ENCODE results near the gene R3HDM2. TPM values are rescaled to one million over a fixed set of nuclear protein-coding genes. Genes with fewer than 3 reads are reported as not detected.

R3HDM2 gene
- total and polyA plus RNA-seq, 10 donors: 11.3 to 90.8 (median 53.5) TPM

- no peak for DNase-seq
- Histone ChIP-seq H3K4me3 (peak overlapping the region in 2 of 8 donors; percentile 49 to 77), H3K27me3 (replicated peaks in 1 of 7) (peaks cover 0 to 76% (median 65%) of the 10 kb centered on the region in 7 donors), H3K4me1 (peaks cover 56 to 100% (median 91%) of the 10 kb centered on the region in 6 donors), H3K36me3 (peaks cover 0 to 32% (median 19%) of the 10 kb centered on the region in 6 donors), H3K9me3 (no peaks in the 10 kb centered on the region), H3K27ac (peak overlapping the region in 2 of 8 donors; percentile 45 to 88)
- TF ChIP-seq POLR2A (IDR thresholded peaks at IDR 0.05) (no peak), CTCF (IDR thresholded peaks at IDR 0.05 in 8 of 11, conservative IDR thresholded peaks at IDR 0.05 in 3 of 11) (no peak)
- 35 to 46% (median 41%) methylated on average over 5 of the region's 5 CpGs for WGBS, 5 donors
- intact Hi-C loops (cut with DNase I; ENCODE audit: low total_unique reads): no loop called here
Observed at GRCh38 chr12:57237596-57237931, 193.3 kb downstream of the R3HDM2 start.

GRCh38 chr12:57236925-57237595 is 193.8 kb downstream of the R3HDM2 start:
- H3K27me3 ChIP-seq (replicated peaks in 1 of 7): peaks cover 0 to 71% (median 60%) of the 10 kb centered on the region in 7 donors
- no peaks in the 10 kb centered on the region for H3K9me3 ChIP-seq
- TF ChIP-seq POLR2A (IDR thresholded peaks at IDR 0.05) (no peak), POLR2AphosphoS5 (IDR thresholded peaks at IDR 0.05) (peak in 1 of 3 donors; percentile 50)
- H3K4me1 ChIP-seq: peaks cover 52 to 100% (median 89%) of the 10 kb centered on the region in 6 donors
- peak; percentile 74 for DNase-seq
- WGBS, 5 donors: 23 to 31% (median 28%) methylated on average over 9 of the region's 9 CpGs
- peak overlapping the region in 6 of 8 donors; percentile 27 to 88 (median 80) for H3K27ac ChIP-seq
- intact Hi-C loops (cut with DNase I; ENCODE audit: low total_unique reads): no loop called here
- H3K36me3 ChIP-seq: peaks cover 0 to 37% (median 24%) of the 10 kb centered on the region in 6 donors
- peak overlapping the region in 7 of 8 donors; percentile 28 to 61 (median 33) for H3K4me3 ChIP-seq

GRCh38 chr12:57236201-57236924 is 194.5 kb downstream of the R3HDM2 start:
- intact Hi-C loops (cut with DNase I; ENCODE audit: low total_unique reads): no loop called here
- H3K9me3 ChIP-seq: no peaks in the 10 kb centered on the region
- H3K27me3 ChIP-seq (replicated peaks in 1 of 7): peaks cover 0 to 64% (median 53%) of the 10 kb centered on the region in 7 donors
- peaks cover 46 to 100% (median 87%) of the 10 kb centered on the region in 6 donors for H3K4me1 ChIP-seq
- peaks cover 0 to 44% (median 30%) of the 10 kb centered on the region in 6 donors for H3K36me3 ChIP-seq
- WGBS, 5 donors: 8 to 22% (median 14%) methylated on average over 18 to 40 of the region's 40 CpGs
- peak overlapping the region in 7 of 8 donors; percentile 27 to 88 (median 78) for H3K27ac ChIP-seq
- TF ChIP-seq POLR2AphosphoS5 (IDR thresholded peaks at IDR 0.05) (peak in 1 of 3 donors; percentile 67), CTCF (IDR thresholded peaks at IDR 0.05 in 8 of 11, conservative IDR thresholded peaks at IDR 0.05 in 3 of 11) (no peak)
- peak overlapping the region in 7 of 8 donors; percentile 28 to 61 (median 33) for H3K4me3 ChIP-seq
- DNase-seq: peak; percentile 84

- intact Hi-C loops (cut with DNase I; ENCODE audit: low total_unique reads): no loop called here
- peaks cover 46 to 100% (median 87%) of the 10 kb centered on the region in 6 donors for H3K4me1 ChIP-seq
Observed at GRCh38 chr12:57235728-57236131, 195.1 kb downstream of the R3HDM2 start.

More at GRCh38 chr12:57235728-57236131, 195.1 kb downstream of the R3HDM2 start:
- Histone ChIP-seq H3K27me3 (replicated peaks in 1 of 7) (peaks cover 0 to 57% (median 46%) of the 10 kb centered on the region in 7 donors), H3K27ac (peak overlapping the region in 7 of 8 donors; percentile 67 to 88 (median 78)), H3K9me3 (no peaks in the 10 kb centered on the region), H3K4me3 (peak overlapping the region in 6 of 8 donors; percentile 31 to 61 (median 34)), H3K36me3 (peaks cover 0 to 48% (median 32%) of the 10 kb centered on the region in 6 donors)
- WGBS, 5 donors: 53 to 76% (median 56%) methylated on average over 7 to 8 of the region's 8 CpGs
- DNase-seq: peak; percentile 63
- no peak for TF ChIP-seq POLR2A (IDR thresholded peaks at IDR 0.05)
- no peak for TF ChIP-seq CTCF (IDR thresholded peaks at IDR 0.05 in 8 of 11, conservative IDR thresholded peaks at IDR 0.05 in 3 of 11)
- no peak for TF ChIP-seq POLR2AphosphoS5 (IDR thresholded peaks at IDR 0.05)
